HEK293 (cell line): Measurements from ENCODE around the gene CAMK2B.
A peak's percentile ranks its signal among the peaks of the same experiment; 100 is the strongest.

Experiments
- INSM2 ChIP-seq: fragments of 450-650 bp; formaldehyde crosslinking; IDR thresholded peaks from 2 replicates; pipeline ENCODE4 v1.5.1; 2016; ENCODE audit warnings: missing biosample characterization, missing genetic modification characterization
- PRDM6 ChIP-seq: fragments of 450-650 bp; formaldehyde crosslinking; IDR thresholded peaks from 2 replicates; pipeline ENCODE4 v1.5.1; 2017; ENCODE audit warnings: missing biosample characterization, missing genetic modification characterization
- REPIN1 ChIP-seq: fragments of 450-650 bp; formaldehyde crosslinking; IDR thresholded peaks from 2 replicates; pipeline ENCODE4 v1.5.1; 2017; ENCODE audit warnings: missing biosample characterization, missing genetic modification characterization, low read depth
- SP3 ChIP-seq: fragments of 450-650 bp; formaldehyde crosslinking; IDR thresholded peaks from 2 replicates; pipeline ENCODE4 v1.5.1; 2016; ENCODE audit warnings: missing biosample characterization, missing genetic modification characterization
- SP7 ChIP-seq: fragments of 450-650 bp; formaldehyde crosslinking; IDR thresholded peaks from 2 replicates; pipeline ENCODE4 v1.5.1; 2016; ENCODE audit warnings: missing biosample characterization, missing genetic modification characterization
- ZBTB1 ChIP-seq: fragments of 450-650 bp; formaldehyde crosslinking; IDR thresholded peaks from 2 replicates; pipeline ENCODE4 v1.5.1; 2016; ENCODE audit warnings: missing biosample characterization, missing genetic modification characterization
- ZBTB20 ChIP-seq: fragments of 450-650 bp; formaldehyde crosslinking; IDR thresholded peaks from 2 replicates; pipeline ENCODE4 v1.5.1; 2016; ENCODE audit warnings: missing biosample characterization, missing genetic modification characterization
- ZBTB44 ChIP-seq: fragments of 450-650 bp; IDR thresholded peaks from 2 replicates; pipeline ENCODE4 v1.5.1; 2018; ENCODE audit warnings: missing biosample characterization, mild to moderate bottlenecking, missing genetic modification characterization
- ZFHX2 ChIP-seq: fragments of 450-650 bp; formaldehyde crosslinking; conservative IDR thresholded peaks from 2 replicates; pipeline ENCODE4 v1.5.1; 2016; ENCODE audit warnings: missing biosample characterization, missing genetic modification characterization
- ZFP3 ChIP-seq: fragments of 450-650 bp; formaldehyde crosslinking; IDR thresholded peaks from 2 replicates; pipeline ENCODE4 v1.5.1; 2016; ENCODE audit warnings: low read depth, missing biosample characterization, missing genetic modification characterization
- ZNF169 ChIP-seq: fragments of 450-650 bp; formaldehyde crosslinking; IDR thresholded peaks from 2 replicates; pipeline ENCODE4 v1.5.1; 2016; ENCODE audit warnings: missing biosample characterization, missing genetic modification characterization
- ZNF18 ChIP-seq: fragments of 450-650 bp; formaldehyde crosslinking; IDR thresholded peaks from 2 replicates; pipeline ENCODE4 v1.5.1; 2016; ENCODE audit warnings: missing biosample characterization, missing genetic modification characterization
- ZNF211 ChIP-seq: fragments of 450-650 bp; formaldehyde crosslinking; IDR thresholded peaks from 2 replicates; pipeline ENCODE4 v1.5.1; 2016; ENCODE audit warnings: low read depth, missing biosample characterization, missing genetic modification characterization
- ZNF292 ChIP-seq: fragments of 450-650 bp; formaldehyde crosslinking; IDR thresholded peaks from 2 replicates; pipeline ENCODE4 v1.5.1; 2016; ENCODE audit warnings: low read depth, missing biosample characterization, missing genetic modification characterization, borderline replicate concordance
- ZNF37A ChIP-seq: fragments of 450-650 bp; IDR thresholded peaks from 2 replicates; pipeline ENCODE4 v1.5.1; 2018; ENCODE audit warnings: missing biosample characterization, missing genetic modification characterization
- ZNF555 ChIP-seq: fragments of 450-650 bp; formaldehyde crosslinking; conservative IDR thresholded peaks from 2 replicates; pipeline ENCODE4 v1.5.1; 2017; ENCODE audit warnings: missing biosample characterization, mild to moderate bottlenecking, missing genetic modification characterization, inconsistent platforms
- ZNF610 ChIP-seq: fragments of 450-650 bp; formaldehyde crosslinking; IDR thresholded peaks from 2 replicates; pipeline ENCODE4 v1.5.1; 2016; ENCODE audit warnings: missing biosample characterization, missing genetic modification characterization, borderline replicate concordance
- ZNF629 ChIP-seq: fragments of 450-650 bp; formaldehyde crosslinking; IDR thresholded peaks from 2 replicates; pipeline ENCODE4 v1.5.1; 2017; ENCODE audit warnings: missing biosample characterization, missing genetic modification characterization
- ZNF645 ChIP-seq: fragments of 450-650 bp; formaldehyde crosslinking; IDR thresholded peaks from 2 replicates; pipeline ENCODE4; 2016; ENCODE audit warnings: missing biosample characterization, missing genetic modification characterization
- ZNF660 ChIP-seq: fragments of 450-650 bp; IDR thresholded peaks from 2 replicates; pipeline ENCODE4 v1.5.1; 2018; ENCODE audit warnings: missing biosample characterization, mild to moderate bottlenecking, missing genetic modification characterization
- ZNF776 ChIP-seq: fragments of 450-650 bp; formaldehyde crosslinking; IDR thresholded peaks from 2 replicates; pipeline ENCODE4 v1.5.0; 2017; ENCODE audit warnings: missing biosample characterization, missing genetic modification characterization, borderline replicate concordance
- ZSCAN4 ChIP-seq: fragments of 450-650 bp; formaldehyde crosslinking; IDR thresholded peaks from 2 replicates; pipeline ENCODE4 v1.5.1; 2017; ENCODE audit warnings: missing biosample characterization, missing genetic modification characterization
- ZSCAN5A ChIP-seq: fragments of 450-650 bp; formaldehyde crosslinking; IDR thresholded peaks from 2 replicates; pipeline ENCODE4 v1.5.1; 2016; ENCODE audit warnings: missing biosample characterization, missing genetic modification characterization

Gene CAMK2B

GRCh38 chr7:44257618-44258422 lies 67.6 kb downstream of the CAMK2B start (continued):
- TF ChIP-seq ZSCAN4 (tag by site-specific recombination) (peak; percentile 82), ZBTB44 (tag by site-specific recombination) (no peak), ZNF169 (tag by site-specific recombination) (no peak), ZBTB1 (tag by site-specific recombination) (no peak), ZNF776 (no peak), ZNF610 (tag by site-specific recombination) (no peak), INSM2 (no peak), ZNF645 (tag by site-specific recombination) (no peak), ZNF37A (tag by site-specific recombination) (no peak), SP7 (tag by site-specific recombination) (peak; percentile 57; the same call in 1 of the 2 replicates), ZNF18 (no peak), ZFHX2 (tag by site-specific recombination) (peak; percentile 96), ZBTB20 (no peak), ZFP3 (tag by site-specific recombination) (no peak), PRDM6 (no peak), ZNF660 (tag by site-specific recombination) (peak; percentile 43; the same call in 1 of the 2 replicates), SP3 (tag by site-specific recombination) (no peak), ZNF629 (tag by site-specific recombination) (no peak), ZNF555 (tag by site-specific recombination) (no peak), REPIN1 (tag by site-specific recombination) (no peak), ZNF292 (no peak), ZSCAN5A (tag by site-specific recombination) (no peak), ZNF211 (tag by site-specific recombination) (no peak)
